ENCODE results near the gene L3MBTL3.
"Not testable (repeated sequence)": the region's sequence is repeated elsewhere in the genome, so short reads cannot be mapped to it uniquely, and the experiment has no call there.

Gene L3MBTL3

DNA sequence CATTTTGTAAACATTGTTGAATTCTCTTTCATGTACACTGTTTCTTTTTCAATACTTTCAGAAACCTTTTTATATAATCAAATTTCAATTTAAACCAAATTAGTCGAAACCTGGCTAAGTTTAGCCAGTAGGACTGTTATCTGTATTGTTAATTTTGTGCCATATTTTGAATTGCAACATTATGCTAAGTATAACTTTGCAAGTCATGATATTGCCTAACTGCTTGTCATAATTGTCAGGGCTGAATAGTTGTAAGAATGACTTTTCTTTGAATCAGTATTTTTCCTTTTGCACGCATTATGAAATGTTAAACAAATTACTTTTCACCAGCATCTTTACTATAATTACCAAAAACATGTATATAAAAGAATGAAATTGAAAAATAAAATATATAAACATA, 121.7 kb downstream of the L3MBTL3 start:
- DNase-seq: peak; percentile 52 to 62

DNA sequence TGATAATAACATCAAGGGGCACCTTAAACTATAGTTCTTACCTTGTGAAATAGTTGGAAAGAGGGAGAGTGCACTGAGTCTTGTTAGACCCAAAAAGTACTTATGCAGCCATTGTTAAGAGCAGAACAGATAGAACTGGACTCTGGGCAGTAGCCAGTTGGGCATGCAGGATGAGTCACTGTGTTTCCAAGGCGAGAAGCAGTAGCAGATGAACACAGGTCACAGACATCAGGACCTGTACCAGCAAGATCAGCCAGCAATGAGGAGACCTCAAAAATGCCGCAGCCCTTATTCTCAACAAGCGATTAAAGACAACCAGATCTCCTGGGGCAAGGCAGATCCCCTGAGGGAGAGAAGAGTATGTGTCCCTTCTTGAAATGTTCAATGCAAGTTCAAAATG, 125.3 kb downstream of the L3MBTL3 start:
- DNase-seq: no peak

DNA sequence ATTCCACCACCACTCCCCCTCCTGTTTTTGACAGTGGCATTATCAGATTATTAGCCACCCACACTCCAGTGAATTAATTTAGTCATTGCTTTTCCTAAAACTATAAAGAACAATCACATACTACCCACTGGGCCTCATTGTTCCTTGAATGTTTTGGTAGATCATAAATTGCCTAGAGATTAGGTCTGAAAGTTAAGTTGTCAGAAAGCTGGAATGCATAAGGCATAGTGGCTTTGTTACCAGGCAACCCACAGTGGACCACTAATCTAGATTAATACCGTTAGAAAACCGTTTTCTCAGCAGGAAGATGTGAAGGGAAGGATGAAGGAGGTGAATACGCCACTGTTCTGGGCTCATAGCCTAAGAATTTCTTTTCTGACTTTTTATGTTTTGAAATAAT, 128.7 kb downstream of the L3MBTL3 start:
- DNase-seq: no peak

DNA sequence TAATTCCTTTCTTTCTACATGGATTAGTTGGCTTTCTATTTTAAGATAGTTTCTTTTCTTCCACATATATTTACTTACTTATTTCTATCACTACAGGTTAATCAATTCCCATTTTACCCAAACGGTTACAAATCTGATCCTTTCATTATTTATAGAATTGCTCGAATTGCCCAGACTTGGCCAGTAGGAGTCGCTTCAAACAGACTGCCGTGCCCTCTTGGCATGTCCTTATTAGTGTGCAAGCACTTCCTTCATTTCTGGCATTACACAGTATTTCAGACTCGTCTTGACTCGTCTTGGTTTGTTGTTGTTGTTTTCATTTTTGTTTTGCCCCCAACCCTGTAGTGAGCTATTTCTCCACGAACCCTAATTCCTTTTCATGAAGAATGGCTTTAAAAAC, 129.8 kb downstream of the L3MBTL3 start:
- no peak for DNase-seq

DNA sequence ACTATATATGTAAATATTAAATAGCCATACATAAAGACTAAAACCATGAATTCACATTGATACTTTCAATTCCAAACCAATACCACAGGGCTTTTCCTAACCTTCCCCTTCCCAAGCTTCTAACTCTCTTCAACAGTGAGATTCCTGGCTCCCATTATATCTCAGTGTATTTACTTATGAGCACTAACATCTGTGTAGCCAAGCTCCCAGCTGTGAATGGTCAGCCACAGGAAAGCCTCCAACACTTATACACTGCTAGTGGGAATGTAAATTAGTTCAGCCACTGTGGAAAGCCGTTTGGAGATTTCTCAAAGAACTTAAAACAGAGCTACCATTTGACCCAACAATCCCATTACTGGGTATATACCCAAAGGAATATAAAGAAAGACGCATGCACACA, 130.6 kb downstream of the L3MBTL3 start:
- not testable (repeated sequence) for DNase-seq

DNA sequence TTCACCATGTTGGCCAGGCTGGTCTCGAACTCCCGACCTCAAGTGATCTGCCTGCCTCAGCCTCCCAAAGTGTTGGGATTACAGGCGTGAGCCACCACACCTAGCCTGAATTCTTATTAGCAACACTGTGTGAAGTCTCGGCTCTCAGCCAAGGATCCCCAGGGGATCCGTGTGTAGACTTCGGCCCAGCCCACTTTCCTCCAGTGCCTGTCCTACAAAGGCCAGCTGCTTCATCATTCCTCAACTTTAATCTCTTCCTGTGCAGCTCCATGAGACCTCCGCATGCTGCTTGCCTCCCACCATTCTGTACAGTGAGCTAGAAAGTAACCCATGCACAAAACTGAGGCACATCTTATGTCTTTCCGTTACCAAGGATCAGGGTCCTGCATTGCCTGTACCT, 132.5 kb downstream of the L3MBTL3 start:
- DNase-seq: no peak

DNA sequence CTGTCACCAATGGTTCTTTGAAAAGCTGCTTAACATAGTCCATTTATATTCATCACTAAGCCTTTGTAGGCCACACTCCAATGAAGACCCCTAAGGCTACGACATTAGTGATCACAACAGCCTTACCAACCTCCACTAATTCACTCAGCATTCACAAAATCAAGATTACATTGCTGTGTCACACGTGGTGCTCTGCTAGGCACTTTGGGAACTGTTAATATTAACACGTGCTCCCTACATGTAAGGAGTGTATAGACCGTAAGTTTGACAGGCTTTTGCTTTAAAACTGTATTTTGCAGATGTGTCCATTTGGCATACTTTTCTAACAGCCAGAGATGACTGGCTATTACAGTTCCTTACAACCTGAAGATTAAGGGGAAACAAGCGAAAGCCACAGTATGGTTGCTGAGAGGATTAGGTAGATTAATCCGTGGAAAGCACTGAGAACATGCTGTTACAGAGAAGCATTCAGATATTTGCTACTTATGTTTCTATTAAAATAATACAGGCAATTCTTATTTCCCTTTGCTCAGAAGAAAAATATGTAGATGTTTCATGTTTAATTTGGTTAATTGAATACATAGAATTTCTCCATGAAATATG, 134.6 kb downstream of the L3MBTL3 start:
- DNase-seq: no peak

DNA sequence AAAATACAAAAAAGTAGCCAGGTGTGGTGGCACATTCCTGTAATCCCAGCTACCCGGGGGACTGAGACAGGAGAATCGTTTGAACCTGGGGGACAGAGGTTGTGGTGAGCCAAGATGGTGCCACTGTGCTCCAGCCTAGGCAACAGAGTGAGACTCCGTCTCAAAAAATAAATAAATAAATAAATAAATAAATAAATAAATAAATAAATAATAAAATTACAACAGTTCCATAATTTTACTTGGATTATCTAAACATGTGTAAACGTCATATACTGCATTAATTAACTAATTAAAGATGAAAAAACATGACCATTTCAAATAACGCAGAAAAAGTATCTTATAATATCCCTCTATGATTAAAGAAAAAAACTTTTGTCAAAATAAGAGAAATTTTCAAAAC, 138.5 kb downstream of the L3MBTL3 start:
- DNase-seq: no peak

DNA sequence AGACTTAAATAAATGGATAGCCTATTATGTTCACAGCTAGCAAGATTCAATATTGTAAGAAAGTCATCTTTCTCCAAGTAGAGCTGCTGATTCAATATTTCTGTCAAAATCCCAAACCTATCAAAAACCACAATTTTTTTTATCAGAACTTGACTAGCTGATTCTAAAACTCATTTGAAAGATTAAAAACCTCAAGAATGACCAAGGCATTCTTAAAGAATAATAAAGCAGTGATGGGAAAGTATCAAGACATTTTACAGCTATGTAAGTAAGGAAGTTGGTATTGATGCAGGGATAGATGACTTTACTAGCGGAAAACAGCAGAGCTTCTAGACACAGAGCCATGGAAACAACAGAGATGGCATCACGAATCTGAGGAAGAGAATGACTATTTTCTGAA, 139.7 kb downstream of the L3MBTL3 start:
- no peak for DNase-seq

DNA sequence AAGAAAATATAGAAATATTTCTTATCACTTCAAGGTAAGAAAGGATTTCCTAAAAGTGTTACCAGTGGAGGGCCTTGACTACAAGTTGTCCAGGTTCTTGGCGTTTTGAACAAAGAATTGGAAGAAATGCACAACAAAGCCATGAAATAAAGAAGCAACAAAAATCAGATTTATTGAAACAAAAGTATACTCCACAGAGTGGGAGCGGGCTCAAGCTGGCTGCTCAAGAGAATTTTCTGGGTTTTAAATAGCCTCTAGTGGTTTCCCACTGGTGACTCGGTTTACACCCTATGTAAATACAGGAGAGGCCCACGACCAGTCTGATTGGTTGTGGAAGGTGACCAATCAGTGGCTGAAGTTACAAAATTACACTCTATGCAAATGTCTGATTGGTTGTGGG, 140.2 kb downstream of the L3MBTL3 start:
- no peak for DNase-seq

DNA sequence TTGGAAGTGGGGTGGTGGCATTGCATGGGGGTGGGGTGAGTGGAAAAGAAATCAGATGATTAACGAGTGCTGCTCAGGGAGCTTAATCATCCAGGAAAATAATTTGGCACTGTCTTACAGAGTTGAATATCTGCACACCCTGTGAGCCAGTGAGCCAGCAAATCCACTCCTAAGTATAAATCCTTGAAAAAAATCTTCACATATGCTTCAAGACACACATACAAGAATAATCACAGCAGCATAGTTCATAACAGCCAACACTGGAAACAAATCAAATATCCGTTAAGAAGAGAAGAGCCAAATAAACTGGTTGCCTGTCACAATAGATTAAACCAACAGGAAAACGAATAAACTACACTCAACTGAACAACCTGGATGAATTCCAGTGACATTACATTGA, 141.6 kb downstream of the L3MBTL3 start:
- no peak for DNase-seq

DNA sequence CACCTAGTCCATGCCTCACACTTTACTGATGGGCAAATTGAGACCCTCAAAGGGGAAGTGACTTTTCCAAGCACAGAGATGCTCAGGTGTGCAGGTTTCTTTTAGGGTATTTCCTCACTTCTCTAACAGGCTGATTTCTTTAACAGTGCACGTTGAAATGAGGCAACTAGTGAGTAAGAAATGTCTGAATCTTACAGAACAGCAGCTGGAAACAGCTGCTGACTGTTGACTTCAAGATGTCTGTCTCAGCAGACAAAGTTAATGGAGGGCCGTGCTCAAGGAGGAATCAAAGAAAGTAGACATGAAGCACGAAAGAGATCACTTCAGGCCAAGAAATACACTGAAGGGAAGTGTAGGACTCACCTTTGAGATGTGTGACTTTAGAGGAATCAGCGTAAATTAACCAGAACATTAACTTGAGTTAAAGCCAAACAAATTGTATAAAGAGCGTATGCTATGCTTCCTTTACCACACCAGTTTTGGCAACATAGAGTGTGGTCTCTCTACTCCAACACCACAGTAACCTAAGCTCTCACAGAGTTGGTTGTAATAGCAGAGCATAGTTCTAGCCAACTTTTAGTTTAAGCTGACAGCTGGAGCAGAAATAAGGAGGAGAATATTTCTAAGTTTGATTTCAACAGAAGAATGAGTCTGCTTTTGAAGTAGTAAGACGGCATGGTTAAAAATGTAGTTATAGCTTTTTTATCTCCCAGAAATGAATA, 143.5 kb downstream of the L3MBTL3 start:
- DNase-seq: no peak

DNA sequence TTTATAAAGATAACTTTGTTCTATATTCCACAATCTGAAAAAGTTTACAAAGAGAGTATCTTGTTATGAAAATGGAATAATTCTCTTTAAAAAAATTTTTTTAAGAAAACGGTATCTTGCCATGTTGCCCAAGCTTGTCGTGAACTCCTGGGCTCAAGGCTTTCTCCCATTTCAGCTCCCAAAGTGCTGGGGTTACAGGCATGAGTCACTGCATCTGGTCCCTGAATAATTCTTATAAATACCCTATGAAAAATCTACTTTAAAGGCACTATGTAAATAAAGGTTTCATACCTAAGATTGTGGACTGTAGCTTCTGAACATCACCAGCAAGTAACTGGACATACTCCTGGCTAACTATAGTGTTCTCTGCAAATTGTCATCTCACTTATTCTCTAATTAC, 144.0 kb downstream of the L3MBTL3 start:
- no peak for DNase-seq

DNA sequence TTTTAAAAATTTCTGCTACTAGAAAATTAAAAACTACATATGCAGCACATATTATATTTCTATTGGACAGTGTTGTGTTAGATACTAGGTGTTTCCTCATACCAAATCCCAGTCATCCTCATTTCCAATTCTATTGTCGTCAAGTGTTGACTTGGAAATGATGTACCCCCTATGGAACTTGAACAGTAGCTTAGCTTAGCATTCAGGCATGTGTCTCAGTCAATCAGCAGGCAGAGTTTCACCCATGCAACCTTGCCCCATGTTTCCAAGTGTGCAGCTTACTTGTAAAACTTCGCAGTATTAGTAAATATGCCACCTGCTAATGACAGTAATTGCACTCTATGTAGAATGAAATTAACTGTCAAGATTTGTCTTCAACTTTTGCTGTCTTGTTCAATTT, 144.9 kb downstream of the L3MBTL3 start:
- DNase-seq: no peak

DNA sequence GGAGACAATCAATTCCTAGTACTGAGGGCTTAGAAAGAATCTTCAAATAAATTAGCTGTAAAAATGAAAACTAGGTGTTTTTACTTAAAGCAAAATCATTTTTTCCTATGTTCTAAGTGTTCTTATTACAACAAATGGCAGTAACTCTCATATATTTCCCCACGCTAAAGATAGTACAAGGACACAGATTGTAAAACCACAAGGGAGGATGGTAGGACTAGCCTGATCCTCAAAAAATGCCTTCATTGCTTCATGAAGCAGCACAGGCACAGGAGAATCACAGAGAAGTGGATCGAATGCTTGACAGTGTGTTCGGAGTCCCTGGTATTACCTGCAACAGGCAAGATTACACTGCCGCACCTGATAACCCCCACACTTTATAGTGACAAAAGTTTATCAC, 145.9 kb downstream of the L3MBTL3 start:
- DNase-seq: no peak

DNA sequence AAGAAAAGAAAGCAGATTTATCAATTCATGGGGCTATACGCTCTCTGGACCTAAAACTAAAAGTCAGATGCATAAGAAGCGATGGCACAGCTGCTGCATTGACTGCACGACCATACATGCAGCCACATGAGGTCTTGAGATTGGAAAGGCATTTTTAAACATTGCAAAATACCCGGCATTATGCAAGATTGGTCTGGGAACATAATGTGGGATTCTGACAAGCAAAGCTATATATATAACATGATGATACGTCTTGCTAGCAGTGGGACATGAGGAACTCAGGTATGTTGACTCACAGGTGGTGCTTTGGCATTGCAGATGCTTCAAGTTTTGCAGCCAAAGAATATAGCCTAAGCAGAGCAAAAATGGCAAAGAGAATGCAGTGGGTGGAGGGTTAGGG, 149.3 kb downstream of the L3MBTL3 start:
- no peak for DNase-seq

DNA sequence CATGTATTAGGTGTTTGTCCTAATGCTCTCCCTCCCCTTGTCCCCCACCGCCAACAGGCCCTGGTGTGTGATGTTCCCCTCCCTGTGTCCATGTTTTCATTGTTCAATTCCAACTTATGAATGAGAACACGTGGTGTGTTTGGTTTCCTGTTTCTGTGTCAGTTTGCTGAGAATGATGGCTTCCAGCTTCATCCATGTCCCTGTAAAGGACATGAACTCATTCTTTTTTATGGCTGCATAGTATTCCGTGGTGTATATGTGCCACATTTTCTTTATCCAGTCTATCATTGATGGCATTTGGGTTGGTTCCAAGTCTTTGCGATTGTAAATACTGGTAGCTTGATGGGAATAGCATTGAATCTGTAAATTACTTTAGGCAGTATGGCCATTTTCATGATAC, 151.8 kb downstream of the L3MBTL3 start:
- not testable (repeated sequence) for DNase-seq

DNA sequence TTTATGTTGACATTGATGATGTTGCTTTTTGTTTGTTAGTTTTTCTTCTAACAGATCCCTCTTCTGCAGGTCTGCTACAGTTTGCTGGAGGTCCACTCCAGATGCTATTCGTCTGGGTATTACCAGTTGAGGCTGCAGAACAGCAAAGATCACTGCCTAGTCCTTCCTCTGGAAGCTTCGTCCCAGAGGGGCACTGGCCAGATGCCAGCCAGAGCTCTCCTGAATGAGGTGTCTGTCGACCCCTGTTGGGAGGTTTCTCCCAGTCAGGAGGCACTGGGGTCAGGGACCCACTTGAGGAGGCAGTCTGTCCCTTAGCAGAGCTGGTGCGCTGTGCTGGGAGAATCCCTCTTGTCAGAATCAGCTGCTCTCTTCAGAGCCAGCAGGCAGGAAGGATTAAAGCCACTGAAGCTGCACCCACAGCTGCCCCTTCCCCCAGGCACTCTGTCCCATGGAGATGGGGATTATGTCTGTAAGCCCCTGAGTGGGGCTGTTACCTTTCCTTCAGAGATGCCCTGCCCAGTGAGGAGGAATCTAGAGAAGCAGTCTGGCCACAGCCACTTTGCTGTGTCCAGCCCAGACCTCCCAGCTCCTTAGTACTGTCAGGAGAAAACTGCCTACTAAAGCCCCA, 155.1 kb downstream of the L3MBTL3 start:
- DNase-seq: not testable (repeated sequence)

DNA sequence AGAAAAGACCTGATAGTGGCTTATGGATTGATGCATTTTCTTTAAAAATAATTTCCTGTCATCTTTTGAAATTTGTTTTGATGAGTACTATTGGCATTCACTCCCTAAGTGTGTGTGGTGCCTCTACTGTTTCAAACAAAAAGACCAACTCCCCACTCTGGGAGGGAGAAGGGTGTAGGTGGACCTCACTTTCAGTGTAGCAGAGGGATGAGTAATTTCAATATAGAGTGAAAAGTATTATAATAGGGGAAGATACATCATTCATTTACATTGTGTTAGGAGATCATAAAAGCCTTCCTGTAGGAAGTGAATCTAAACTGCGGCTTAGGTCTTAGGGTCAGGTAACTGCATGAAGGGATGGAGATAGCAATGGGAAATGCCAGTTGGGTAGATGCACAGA, 158.0 kb downstream of the L3MBTL3 start:
- no peak for DNase-seq

DNA sequence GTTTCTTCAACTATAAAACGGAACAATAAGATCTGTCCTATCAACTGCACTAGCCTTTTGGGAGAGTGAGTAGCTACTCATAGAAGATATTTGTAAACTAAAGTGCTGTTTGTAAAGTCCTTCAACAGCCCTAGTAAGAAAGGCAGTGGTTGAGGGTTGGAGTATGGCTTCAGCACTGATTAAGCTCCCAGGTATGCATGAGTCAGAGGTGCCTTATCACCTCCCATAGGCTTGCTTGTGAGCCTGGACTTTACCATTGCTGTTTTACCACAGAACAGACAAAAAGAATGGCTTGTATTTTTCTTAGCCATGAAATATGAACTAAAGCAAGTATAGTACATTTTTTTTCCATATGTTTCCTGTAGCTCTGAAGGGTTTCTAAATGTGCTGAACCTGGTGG, 160.3 kb downstream of the L3MBTL3 start:
- DNase-seq: no peak

DNA sequence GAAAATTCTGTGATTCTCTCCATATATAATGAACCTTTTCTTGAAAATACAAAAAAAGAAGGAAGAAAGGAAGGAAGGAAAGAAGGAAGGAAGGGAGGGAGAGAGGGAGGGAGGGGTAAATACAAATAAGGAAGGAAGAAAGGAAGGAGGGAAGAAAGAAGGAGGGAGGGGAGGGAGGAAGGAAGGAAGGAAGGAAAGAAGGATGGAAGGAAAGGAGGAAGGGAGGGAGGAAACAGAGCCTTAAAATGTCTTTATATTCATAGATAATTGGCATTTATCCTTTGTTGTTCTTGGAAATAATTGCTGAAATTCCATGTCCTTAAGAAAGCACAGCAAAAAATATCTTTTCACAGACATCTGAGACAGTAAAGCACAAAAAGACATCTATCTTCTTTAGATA, 164.1 kb downstream of the L3MBTL3 start:
- no peak for DNase-seq

DNA sequence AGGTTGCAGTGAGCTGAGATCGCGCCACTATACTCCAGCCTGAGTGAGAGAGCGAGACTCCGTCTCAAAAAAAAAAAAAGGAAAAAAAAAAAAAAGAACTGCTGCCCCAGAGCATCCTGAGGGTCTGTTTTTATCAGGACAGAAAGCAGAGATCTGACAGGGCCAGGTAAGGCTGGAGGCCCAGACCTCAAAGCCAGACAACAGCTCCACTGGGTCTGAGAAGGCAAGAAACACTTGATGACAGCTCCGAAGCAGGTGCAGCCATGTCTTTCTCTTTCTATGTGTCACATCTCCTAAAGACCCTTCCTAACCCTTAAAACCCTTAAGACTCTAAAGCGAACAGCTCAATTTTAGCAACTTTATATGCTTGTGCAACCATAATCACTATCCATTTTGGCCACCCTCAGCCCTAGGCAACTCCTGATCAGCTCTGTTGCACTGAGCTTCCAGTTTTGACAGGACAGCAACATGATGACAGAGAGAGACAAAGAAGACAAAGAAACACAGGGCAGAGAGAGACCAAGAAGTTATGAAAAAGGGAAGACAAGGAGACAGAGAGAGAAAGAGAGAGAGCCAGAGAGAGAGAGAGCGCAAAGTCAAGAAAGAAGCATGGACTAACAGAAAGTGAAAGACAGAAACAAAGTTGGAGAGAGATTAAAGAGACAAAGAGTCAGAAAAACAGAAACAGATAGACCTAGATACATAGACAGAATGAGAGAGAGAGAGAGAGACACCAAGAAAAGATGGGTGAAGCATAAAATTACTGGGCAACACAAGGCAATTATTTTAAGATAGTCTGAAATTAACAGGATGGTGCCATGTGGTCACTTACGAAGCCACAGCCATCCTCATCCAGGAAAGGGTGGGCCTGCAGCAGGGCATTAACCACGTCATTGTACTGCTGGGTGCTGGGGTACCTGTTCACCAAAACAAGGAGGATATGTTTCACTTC, 165.2 kb downstream of the L3MBTL3 start:
- DNase-seq: no peak

DNA sequence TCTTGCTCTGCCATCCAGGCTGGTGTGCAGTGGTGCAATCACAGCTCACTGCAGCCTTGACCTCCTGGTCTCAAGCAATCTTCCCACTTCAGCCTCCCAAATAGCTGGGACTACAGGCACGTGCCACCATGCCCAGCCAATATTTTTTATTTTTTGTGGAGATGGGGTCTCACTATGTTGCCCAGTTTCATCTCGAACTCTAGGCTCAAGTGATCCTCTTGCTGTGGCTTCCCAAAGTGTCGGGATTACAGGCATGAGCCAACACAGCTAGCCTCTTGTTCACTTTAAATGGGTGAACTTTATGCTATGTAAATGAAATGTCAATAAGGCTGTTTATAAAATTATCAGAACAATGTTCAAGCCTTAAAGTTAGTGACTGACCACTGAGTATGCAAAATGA, 167.3 kb downstream of the L3MBTL3 start:
- DNase-seq: no peak
